Measurements from ENCODE around the gene NFS1.

Gene NFS1

DNA sequence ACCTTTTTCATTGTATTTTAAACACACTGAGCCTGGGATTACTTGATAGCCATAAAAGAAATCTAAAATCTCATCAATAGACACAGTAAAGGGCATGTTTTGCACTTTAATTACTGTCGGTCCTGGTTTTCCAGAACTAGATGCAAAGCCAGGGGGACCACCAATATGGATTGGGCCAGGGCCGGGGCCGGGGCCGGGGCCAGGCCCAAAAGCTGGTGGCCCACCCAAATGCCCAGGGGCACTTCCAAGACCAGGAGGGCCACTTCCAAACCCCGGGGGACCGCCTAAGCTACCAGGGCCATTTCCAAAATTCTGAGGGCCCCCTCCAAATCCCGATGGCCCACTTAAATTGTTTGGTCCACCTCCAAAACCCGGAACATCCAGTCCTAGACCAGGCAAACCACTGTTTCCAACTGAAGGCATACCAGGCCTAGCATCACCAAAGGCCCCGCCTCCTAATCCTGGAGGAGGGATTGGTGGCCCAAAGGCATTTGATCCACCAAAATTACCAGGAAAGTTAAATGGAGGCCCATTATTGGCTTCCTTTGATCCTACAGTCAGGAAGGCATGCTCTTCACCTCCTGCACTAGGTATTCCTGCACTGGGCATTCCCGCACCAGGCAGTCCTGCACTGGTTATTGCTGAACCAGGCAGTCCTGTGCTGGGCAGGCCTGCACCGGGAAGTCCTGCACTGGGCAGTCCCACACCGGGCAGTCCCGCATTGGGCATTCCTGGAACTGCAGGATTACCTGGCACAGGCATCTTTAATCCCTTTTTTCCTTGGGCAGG is 46.3 kb downstream of the NFS1 start:
- in situ Hi-C loops (cut with HindIII; ENCODE audit: low pct_ligation_motif_present, low sequenced_read_pairs) = no loop called here
- no peak overlapping the region for H3K27ac ChIP-seq
- no peaks in the 10 kb centered on the region for H3K27me3 ChIP-seq (replicated peaks)
- H3K36me3 ChIP-seq (replicated peaks) = peaks cover 34% of the 10 kb centered on the region
- no peak for TF ChIP-seq CTCF (IDR thresholded peaks at IDR 0.05; ENCODE audit: low read depth, low read length, missing control alignments)
- no peak for DNase-seq
- H3K4me3 ChIP-seq (ENCODE audit: low read depth, low read length) = no peak overlapping the region

DNA sequence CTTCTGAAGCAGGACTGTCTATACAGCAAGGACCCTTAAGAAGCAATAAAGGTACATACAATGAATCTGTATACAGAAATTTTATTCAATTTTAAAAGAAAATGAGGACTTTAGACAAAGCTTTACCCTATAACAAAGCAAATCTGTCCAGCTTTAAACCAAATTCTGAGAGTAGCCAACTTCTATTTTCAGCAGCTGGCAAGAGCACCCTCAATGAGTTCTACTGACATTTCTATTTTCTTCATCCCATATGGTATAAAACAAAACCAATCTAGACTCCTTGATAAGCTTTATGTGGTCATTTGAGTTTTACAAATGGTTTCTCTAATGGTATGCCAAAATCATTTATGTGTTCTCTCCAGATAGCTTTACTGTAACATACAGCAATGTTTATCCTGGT is 47.2 kb downstream of the NFS1 start:
- in situ Hi-C loops (cut with HindIII; ENCODE audit: low pct_ligation_motif_present, low sequenced_read_pairs) = no loop called here
- peaks cover 34% of the 10 kb centered on the region for H3K36me3 ChIP-seq (replicated peaks)

GRCh38 chr20:35650632-35651031 is 48.5 kb downstream of the NFS1 start:
- DNase-seq = no peak
- in situ Hi-C loops (cut with HindIII; ENCODE audit: low pct_ligation_motif_present, low sequenced_read_pairs) = no loop called here
- TF ChIP-seq CTCF (IDR thresholded peaks at IDR 0.05; ENCODE audit: low read depth, low read length, missing control alignments) = no peak
- no peak overlapping the region for H3K4me3 ChIP-seq (ENCODE audit: low read depth, low read length)
- no peak overlapping the region for H3K27ac ChIP-seq
- H3K27me3 ChIP-seq (replicated peaks) = no peaks in the 10 kb centered on the region
- H3K36me3 ChIP-seq (replicated peaks) = peaks cover 34% of the 10 kb centered on the region

More for the DNA sequence above, 47.2 kb downstream of the NFS1 start:
- TF ChIP-seq CTCF (IDR thresholded peaks at IDR 0.05; ENCODE audit: low read depth, low read length, missing control alignments) = no peak
- Histone ChIP-seq H3K27ac (no peak overlapping the region), H3K27me3 (replicated peaks) (no peaks in the 10 kb centered on the region), H3K4me3 (ENCODE audit: low read depth, low read length) (no peak overlapping the region)
- no peak for DNase-seq

GRCh38 chr20:35648836-35649235 is 50.3 kb downstream of the NFS1 start:
- in situ Hi-C loops (cut with HindIII; ENCODE audit: low pct_ligation_motif_present, low sequenced_read_pairs) = no loop called here
- Histone ChIP-seq H3K4me3 (ENCODE audit: low read depth, low read length) (no peak overlapping the region), H3K27me3 (replicated peaks) (no peaks in the 10 kb centered on the region), H3K27ac (no peak overlapping the region), H3K36me3 (replicated peaks) (peaks cover 18% of the 10 kb centered on the region)
- no peak for TF ChIP-seq CTCF (IDR thresholded peaks at IDR 0.05; ENCODE audit: low read depth, low read length, missing control alignments)
- no peak for DNase-seq

- no peak for DNase-seq
- in situ Hi-C loops (cut with HindIII; ENCODE audit: low pct_ligation_motif_present, low sequenced_read_pairs) = no loop called here
- TF ChIP-seq CTCF (IDR thresholded peaks at IDR 0.05; ENCODE audit: low read depth, low read length, missing control alignments) = no peak
- Histone ChIP-seq H3K4me3 (ENCODE audit: low read depth, low read length) (no peak overlapping the region), H3K36me3 (replicated peaks) (no peaks in the 10 kb centered on the region), H3K27me3 (replicated peaks) (no peaks in the 10 kb centered on the region), H3K27ac (no peak overlapping the region)
Observed at GRCh38 chr20:35644806-35645205, 54.3 kb downstream of the NFS1 start.

DNA sequence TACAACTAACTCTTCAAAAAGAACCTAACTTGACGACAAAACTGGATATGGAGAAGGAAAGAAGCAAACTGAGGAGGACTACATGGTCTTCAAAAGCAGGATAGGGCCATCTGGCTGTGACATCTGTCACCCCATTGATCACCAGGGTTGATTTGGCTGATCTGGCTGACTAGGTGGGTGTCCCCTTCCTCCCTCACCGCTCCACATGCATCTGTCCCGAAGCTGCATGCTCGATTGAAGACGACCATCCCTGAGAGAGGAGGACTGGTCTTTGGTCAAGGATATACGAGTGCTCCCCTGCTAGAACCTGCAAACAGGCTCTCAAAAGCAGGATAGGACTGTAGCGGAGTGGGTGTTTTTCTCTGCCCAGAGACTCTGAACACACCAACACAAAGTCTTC is 56.1 kb downstream of the NFS1 start:
- no peak overlapping the region for H3K4me3 ChIP-seq (ENCODE audit: low read depth, low read length)
- in situ Hi-C loops (cut with HindIII; ENCODE audit: low pct_ligation_motif_present, low sequenced_read_pairs) = no loop called here
- no peak for TF ChIP-seq CTCF (IDR thresholded peaks at IDR 0.05; ENCODE audit: low read depth, low read length, missing control alignments)
- H3K27ac ChIP-seq = no peak overlapping the region
- no peak for DNase-seq
- no peaks in the 10 kb centered on the region for H3K27me3 ChIP-seq (replicated peaks)
- H3K36me3 ChIP-seq (replicated peaks) = no peaks in the 10 kb centered on the region

Data from brain microvascular endothelial cell (primary cell).